HL-60 (cell line): Measurements from ENCODE around the gene FBXO8.

Experiments used
- GABPA ChIP-seq: IDR thresholded peaks from 2 replicates; pipeline ENCODE4 v1.6.1; 2012; ENCODE audit warnings: low read depth
- SPI1 ChIP-seq: IDR thresholded peaks from 2 replicates; pipeline ENCODE4 v1.6.1; 2012; ENCODE audit warnings: low read depth, mild to moderate bottlenecking, borderline replicate concordance
- TF ChIP-seq, protein P1 (sequence below): IDR thresholded peaks from one replicate; pipeline ENCODE4 v1.5.1; 2011; ENCODE audit warnings: low read length, control low read depth, inconsistent platforms; ENCODE audit not compliant: insufficient read depth

DNA sequence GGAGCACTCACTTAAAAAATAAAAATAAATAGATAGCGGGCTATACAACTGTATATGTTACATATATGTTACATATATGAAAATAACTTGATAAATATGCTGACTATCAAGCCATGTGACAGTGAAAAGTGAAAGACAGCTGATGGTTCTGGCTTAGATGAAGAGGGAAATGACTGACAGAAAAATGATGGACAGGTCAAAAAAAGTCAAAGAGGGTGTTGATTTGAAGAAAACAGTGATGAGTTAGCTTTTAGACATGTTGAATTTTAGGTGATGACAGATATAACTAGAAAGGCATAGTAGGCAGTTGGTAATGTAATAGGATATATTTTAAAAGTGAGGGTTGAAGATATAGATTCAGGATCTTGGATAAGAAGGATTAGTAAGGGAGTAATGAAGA, 37.8 kb downstream of the FBXO8 start:
- TF ChIP-seq, protein P1, sequence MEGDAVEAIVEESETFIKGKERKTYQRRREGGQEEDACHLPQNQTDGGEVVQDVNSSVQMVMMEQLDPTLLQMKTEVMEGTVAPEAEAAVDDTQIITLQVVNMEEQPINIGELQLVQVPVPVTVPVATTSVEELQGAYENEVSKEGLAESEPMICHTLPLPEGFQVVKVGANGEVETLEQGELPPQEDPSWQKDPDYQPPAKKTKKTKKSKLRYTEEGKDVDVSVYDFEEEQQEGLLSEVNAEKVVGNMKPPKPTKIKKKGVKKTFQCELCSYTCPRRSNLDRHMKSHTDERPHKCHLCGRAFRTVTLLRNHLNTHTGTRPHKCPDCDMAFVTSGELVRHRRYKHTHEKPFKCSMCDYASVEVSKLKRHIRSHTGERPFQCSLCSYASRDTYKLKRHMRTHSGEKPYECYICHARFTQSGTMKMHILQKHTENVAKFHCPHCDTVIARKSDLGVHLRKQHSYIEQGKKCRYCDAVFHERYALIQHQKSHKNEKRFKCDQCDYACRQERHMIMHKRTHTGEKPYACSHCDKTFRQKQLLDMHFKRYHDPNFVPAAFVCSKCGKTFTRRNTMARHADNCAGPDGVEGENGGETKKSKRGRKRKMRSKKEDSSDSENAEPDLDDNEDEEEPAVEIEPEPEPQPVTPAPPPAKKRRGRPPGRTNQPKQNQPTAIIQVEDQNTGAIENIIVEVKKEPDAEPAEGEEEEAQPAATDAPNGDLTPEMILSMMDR = no peak
- TF ChIP-seq GABPA = no peak
- TF ChIP-seq SPI1 = no peak
